NCI-H1930 (cell line): ENCODE measurements around the gene RYR3.
A peak's percentile ranks its signal among the peaks of the same experiment; 100 is the strongest.

Source experiments
- DNase-seq, 2 experiments: peaks; one replicate each; lab custom pipeline; 2025; lab: John Stamatoyannopoulos, UW

Gene RYR3

GRCh38 chr15:33382491-33382890, 71.7 kb downstream of the RYR3 start:
- DNase-seq: no peak

GRCh38 chr15:33384307-33384706, 73.5 kb downstream of the RYR3 start:
- DNase-seq: no peak

GRCh38 chr15:33392453-33392852, 81.7 kb downstream of the RYR3 start:
- DNase-seq: no peak

- DNase-seq: no peak
Observed at GRCh38 chr15:33393546-33393945, 82.8 kb downstream of the RYR3 start.

- DNase-seq: no peak
Observed at GRCh38 chr15:33395321-33395720, 84.6 kb downstream of the RYR3 start.

GRCh38 chr15:33395846-33396245, 85.1 kb downstream of the RYR3 start:
- no peak for DNase-seq

GRCh38 chr15:33396475-33396874, 85.7 kb downstream of the RYR3 start:
- no peak for DNase-seq

GRCh38 chr15:33398555-33398954, 87.8 kb downstream of the RYR3 start:
- DNase-seq: no peak

- DNase-seq: no peak
Observed at GRCh38 chr15:33400941-33401340, 90.2 kb downstream of the RYR3 start.

GRCh38 chr15:33402600-33402999, 91.8 kb downstream of the RYR3 start:
- no peak for DNase-seq

GRCh38 chr15:33405096-33405495, 94.3 kb downstream of the RYR3 start:
- DNase-seq: no peak

- DNase-seq: no peak
Observed at GRCh38 chr15:33411596-33412540, 101.1 kb downstream of the RYR3 start.

- DNase-seq: no peak
Observed at GRCh38 chr15:33419701-33420100, 108.9 kb downstream of the RYR3 start.

GRCh38 chr15:33424025-33424424, 113.3 kb downstream of the RYR3 start:
- DNase-seq: no peak

GRCh38 chr15:33425142-33425541, 114.4 kb downstream of the RYR3 start:
- DNase-seq: no peak

- DNase-seq: no peak
Observed at GRCh38 chr15:33430577-33430976, 119.8 kb downstream of the RYR3 start.

- no peak for DNase-seq
Observed at GRCh38 chr15:33433821-33434220, 123.1 kb downstream of the RYR3 start.

- no peak for DNase-seq
Observed at GRCh38 chr15:33438396-33438795, 127.6 kb downstream of the RYR3 start.

- DNase-seq: no peak
Observed at GRCh38 chr15:33440900-33441299, 130.1 kb downstream of the RYR3 start.

- peak; percentile 59 to 64 for DNase-seq
Observed at GRCh38 chr15:33442449-33442848, 131.7 kb downstream of the RYR3 start.

- no peak for DNase-seq
Observed at GRCh38 chr15:33443708-33444107, 132.9 kb downstream of the RYR3 start.

- no peak for DNase-seq
Observed at GRCh38 chr15:33445984-33446383, 135.2 kb downstream of the RYR3 start.

- no peak for DNase-seq
Observed at GRCh38 chr15:33448151-33448550, 137.4 kb downstream of the RYR3 start.
